Panc1 (cell line): ENCODE data around the gene LGR5. TPM values are rescaled to one million over a fixed set of nuclear protein-coding genes. Genes with fewer than 3 reads are reported as not detected.

Experiments
- ATAC-seq: fragments of 200-7000 bp; cut with Tn5 transposase; 2 replicates; pipeline ENCODE4 v1.9.1; 2020; ENCODE audit warnings: mild to moderate bottlenecking, moderate library complexity
- BruUV-seq: library from RNA; stranded (reverse); fragments of 400-500 nt; replicated peaks from 2 replicates; lab custom pipeline; 2021; lab: Mats Ljungman, UMichigan
- CTCF ChIA-PET: fragments of 300-600 bp; sonication (Branson Sonifier 250); formaldehyde crosslinking; loops from one replicate; lab custom pipeline; 2022; ENCODE audit warnings: antibody characterized with exemption; lab: Charles Lee
- POLR2A ChIA-PET: fragments of 300-600 bp; sonication (Branson Sonifier 250); formaldehyde crosslinking; loops from one replicate; lab custom pipeline; 2022; ENCODE audit warnings: antibody characterized with exemption; lab: Charles Lee
- DNase-seq: peaks from one replicate; pipeline ENCODE4 v3.0.0-alpha.2; 2010; ENCODE audit warnings: low read depth, low spot score
- H3K27ac ChIP-seq: 2 replicates; pipeline ENCODE4 v1.5.1; 2011; ENCODE audit warnings: mild to moderate bottlenecking, low read length, inconsistent platforms
- H3K27me3 ChIP-seq: fragments of 200-500 bp; sonication (Bioruptor generic); 2 replicates; pipeline ENCODE4 v1.6.0; 2014; ENCODE audit warnings: low read length, inconsistent platforms; ENCODE audit not compliant: control insufficient read depth, insufficient read depth
- H3K36me3 ChIP-seq: fragments of 200-500 bp; sonication (Bioruptor generic); 2 replicates; pipeline ENCODE4 v1.5.1; 2014; ENCODE audit warnings: inconsistent platforms, mild to moderate bottlenecking, low read length, moderate library complexity; ENCODE audit not compliant: control insufficient read depth, insufficient read depth
- H3K4me1 ChIP-seq: 2 replicates; pipeline ENCODE4 v1.5.1; 2011; ENCODE audit warnings: inconsistent platforms, mild to moderate bottlenecking, low read length, moderate library complexity; ENCODE audit not compliant: control insufficient read depth, insufficient read depth
- H3K4me3 ChIP-seq, 2 experiments: 2 replicates each; pipeline ENCODE4 v1.5.1; 2011 to 2012; ENCODE audit warnings: low read depth in 2 of 2, low read length in 2 of 2, mild to moderate bottlenecking in 2 of 2, inconsistent platforms in 1 of 2, moderate library complexity in 1 of 2
- H3K9me3 ChIP-seq: fragments of 200-500 bp; sonication (Bioruptor generic); 2 replicates; pipeline ENCODE4 v1.5.1; 2014; ENCODE audit warnings: low read depth, mild to moderate bottlenecking, inconsistent platforms, low read length, moderate library complexity; ENCODE audit not compliant: control insufficient read depth, insufficient read depth
- CTCF ChIP-seq: fragments of 450-650 bp; IDR thresholded peaks from 2 replicates; pipeline ENCODE4 v1.5.1; 2017; ENCODE audit warnings: mild to moderate bottlenecking
- POLR2AphosphoS5 ChIP-seq: IDR thresholded peaks from 2 replicates; pipeline ENCODE4 v1.6.1; 2012; ENCODE audit warnings: mild to moderate bottlenecking, low read depth, low read length, moderate library complexity
- REST ChIP-seq, 2 experiments: IDR thresholded peaks; 2 replicates each; pipeline ENCODE4 v1.6.1; 2011 to 2012; ENCODE audit warnings: low read depth in 2 of 2, control low read depth in 1 of 2, low read length in 1 of 2, mild to moderate bottlenecking in 1 of 2, moderate library complexity in 1 of 2; ENCODE audit not compliant: insufficient read depth in 1 of 2
- SIN3A ChIP-seq: IDR thresholded peaks from 2 replicates; pipeline ENCODE4 v1.6.1; 2012; ENCODE audit warnings: low read depth, mild to moderate bottlenecking, low read length, moderate library complexity, borderline replicate concordance; ENCODE audit not compliant: insufficient read depth
- TCF7L2 ChIP-seq: IDR thresholded peaks from 2 replicates; pipeline ENCODE4 v1.6.1; 2011; ENCODE audit warnings: mild to moderate bottlenecking, low read depth, low read length, inconsistent platforms
- in situ Hi-C: cut with HindIII; loops from 2 replicates; pipeline ENCODE4 v1.10.0; 2016; ENCODE audit warnings: low sequenced_read_pairs, low pct_unique_long_range_greater_than_20kb
- intact Hi-C: fragments of 100-400 bp; cut with micrococcal nuclease; formaldehyde crosslinking; loops from one replicate; pipeline ENCODE4 v1.10.0; 2022; ENCODE audit not compliant: unreplicated experiment
- total RNA-seq: library from RNA; stranded (reverse); gene quantifications from one replicate; pipeline ENCODE4 v1.2.1, GENCODE V29; 2021; ENCODE audit not compliant: unreplicated experiment

Gene LGR5
- total RNA-seq, 1 experiment from 2014 or later, result 1.9 TPM

DNA sequence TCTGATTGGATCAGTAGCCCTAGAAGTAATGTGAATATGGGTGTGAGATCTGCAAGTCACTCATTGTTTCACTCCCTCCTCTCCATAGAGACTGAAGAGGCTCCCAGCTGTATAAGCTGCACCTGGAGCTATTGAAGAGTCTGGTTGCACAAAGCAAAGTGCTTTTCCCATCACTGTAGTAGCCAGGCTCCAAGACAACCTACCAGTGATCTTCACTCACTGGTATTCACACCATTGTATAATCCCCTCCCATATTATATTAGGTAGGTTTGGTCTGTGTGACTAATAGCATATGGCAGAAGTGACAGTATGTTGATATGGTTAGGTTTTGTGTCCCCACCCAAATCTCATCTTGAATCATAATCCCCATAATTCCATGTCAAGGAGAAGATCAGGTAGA, 159.6 kb downstream of the LGR5 start:
- BruUV-seq, result no TSS peak
- Histone ChIP-seq H3K27me3 (no peaks in the 10 kb centered on the region; the same call in 1 of the 2 replicates), H3K4me3 (no peak overlapping the region), H3K9me3 (no peaks in the 10 kb centered on the region), H3K27ac (no peak overlapping the region), H3K36me3 (no peaks in the 10 kb centered on the region), H3K4me1 (no peaks in the 10 kb centered on the region)
- in situ Hi-C loops (no loop called here), intact Hi-C loops (no loop called here)
- no peak for DNase-seq
- ChIA-PET POLR2A (no interaction called here), CTCF (no interaction called here)
- no peak for ATAC-seq
- TF ChIP-seq POLR2AphosphoS5 (no peak), SIN3A (no peak), REST (IDR thresholded peaks at IDR 0.05; ENCODE audit: insufficient read depth in 1 of 2, low read depth in 2 of 2, low read length in 1 of 2) (no peak), CTCF (no peak), TCF7L2 (no peak)

GRCh38 chr12:71601546-71601945, 161.9 kb downstream of the LGR5 start:
- CTCF ChIA-PET, result interaction anchor here (0.6 kb wide), 1 partner anchor 35 kb away, joined by 3 read pairs; no protein-coding TSS in a partner anchor
- H3K9me3 ChIP-seq, result no peaks in the 10 kb centered on the region
- BruUV-seq, result no TSS peak
- TF ChIP-seq REST (IDR thresholded peaks at IDR 0.05; ENCODE audit: insufficient read depth in 1 of 2, low read depth in 2 of 2, low read length in 1 of 2), result no peak
- no peak for TF ChIP-seq CTCF
- TF ChIP-seq SIN3A, result no peak
- no peak for TF ChIP-seq TCF7L2
- no peak for TF ChIP-seq POLR2AphosphoS5
- in situ Hi-C loops (no loop called here), intact Hi-C loops (no loop called here)
- no peaks in the 10 kb centered on the region for H3K4me1 ChIP-seq
- H3K27ac ChIP-seq, result no peak overlapping the region
- no peaks in the 10 kb centered on the region for H3K36me3 ChIP-seq
- H3K4me3 ChIP-seq, result no peak overlapping the region
- no peaks in the 10 kb centered on the region; the same call in 1 of the 2 replicates for H3K27me3 ChIP-seq
- ATAC-seq, result no peak
- POLR2A ChIA-PET, result no interaction called here
- no peak for DNase-seq
